Measurements from ENCODE around the gene WDR45. TPM values are rescaled to one million over a fixed set of nuclear protein-coding genes. Genes with fewer than 3 reads are reported as not detected.

WDR45 gene
- total RNA-seq, 1 experiment from 2014 or later: 31.8 TPM

GRCh38 chrX:49061916-49062315 lies 17.8 kb downstream of the WDR45 start:
- H3K9me3 ChIP-seq (ENCODE audit: low read depth, low read length, poor library complexity, severe bottlenecking): no peaks in the 10 kb centered on the region
- no TSS peak for BruUV-seq (replicated peaks)
- DNase-seq (ENCODE audit: low spot score): no peak
- H3K27ac ChIP-seq (ENCODE audit: low read depth, low read length, poor library complexity, severe bottlenecking): no peak overlapping the region
- ChIA-PET CTCF (no interaction called here), POLR2A (ENCODE audit: low non-redundant PET) (no interaction called here)
- no peaks in the 10 kb centered on the region for H3K36me3 ChIP-seq (ENCODE audit: insufficient read depth, low read length, poor library complexity, severe bottlenecking)
- TF ChIP-seq EZH2 (IDR thresholded peaks at IDR 0.05; ENCODE audit: borderline replicate concordance, low read depth, low read length, poor library complexity, severe bottlenecking): no peak
- no peak for TF ChIP-seq CTCF (conservative IDR thresholded peaks at IDR 0.05; ENCODE audit: low read depth, low read length)
- H3K4me3 ChIP-seq (ENCODE audit: low read depth, low read length, poor library complexity, severe bottlenecking): no peak overlapping the region
- H3K4me1 ChIP-seq (ENCODE audit: insufficient read depth, low read length, poor library complexity, severe bottlenecking): no peaks in the 10 kb centered on the region
- H3K27me3 ChIP-seq (replicated peaks; ENCODE audit: insufficient read depth, low read depth, low read length, poor library complexity): no peaks in the 10 kb centered on the region
- intact Hi-C loops (cut with micrococcal nuclease; ENCODE audit: unreplicated experiment): no loop called here

- Histone ChIP-seq H3K4me1 (ENCODE audit: insufficient read depth, low read length, poor library complexity, severe bottlenecking) (no peaks in the 10 kb centered on the region), H3K27ac (ENCODE audit: low read depth, low read length, poor library complexity, severe bottlenecking) (no peak overlapping the region), H3K36me3 (ENCODE audit: insufficient read depth, low read length, poor library complexity, severe bottlenecking) (no peaks in the 10 kb centered on the region), H3K9me3 (ENCODE audit: low read depth, low read length, poor library complexity, severe bottlenecking) (no peaks in the 10 kb centered on the region), H3K4me3 (ENCODE audit: low read depth, low read length, poor library complexity, severe bottlenecking) (no peak overlapping the region), H3K27me3 (replicated peaks; ENCODE audit: insufficient read depth, low read depth, low read length, poor library complexity) (no peaks in the 10 kb centered on the region)
- no TSS peak for BruUV-seq (replicated peaks)
- DNase-seq (ENCODE audit: low spot score): no peak
- ChIA-PET CTCF (no interaction called here), POLR2A (ENCODE audit: low non-redundant PET) (no interaction called here)
- TF ChIP-seq CTCF (conservative IDR thresholded peaks at IDR 0.05; ENCODE audit: low read depth, low read length) (no peak), EZH2 (IDR thresholded peaks at IDR 0.05; ENCODE audit: borderline replicate concordance, low read depth, low read length, poor library complexity, severe bottlenecking) (no peak)
- intact Hi-C loops (cut with micrococcal nuclease; ENCODE audit: unreplicated experiment): no loop called here
These were observed 18.2 kb downstream of the WDR45 start for GRCh38 chrX:49061490-49061889.

- ChIA-PET POLR2A (ENCODE audit: low non-redundant PET) (no interaction called here), CTCF (no interaction called here)
- Histone ChIP-seq H3K4me1 (ENCODE audit: insufficient read depth, low read length, poor library complexity, severe bottlenecking) (no peaks in the 10 kb centered on the region), H3K36me3 (ENCODE audit: insufficient read depth, low read length, poor library complexity, severe bottlenecking) (no peaks in the 10 kb centered on the region), H3K27ac (ENCODE audit: low read depth, low read length, poor library complexity, severe bottlenecking) (no peak overlapping the region), H3K9me3 (ENCODE audit: low read depth, low read length, poor library complexity, severe bottlenecking) (no peaks in the 10 kb centered on the region), H3K27me3 (replicated peaks; ENCODE audit: insufficient read depth, low read depth, low read length, poor library complexity) (no peaks in the 10 kb centered on the region), H3K4me3 (ENCODE audit: low read depth, low read length, poor library complexity, severe bottlenecking) (no peak overlapping the region)
- intact Hi-C loops (cut with micrococcal nuclease; ENCODE audit: unreplicated experiment): no loop called here
- no TSS peak for BruUV-seq (replicated peaks)
- no peak for DNase-seq (ENCODE audit: low spot score)
- no peak for TF ChIP-seq EZH2 (IDR thresholded peaks at IDR 0.05; ENCODE audit: borderline replicate concordance, low read depth, low read length, poor library complexity, severe bottlenecking)
- no peak for TF ChIP-seq CTCF (conservative IDR thresholded peaks at IDR 0.05; ENCODE audit: low read depth, low read length)
These were observed 18.8 kb downstream of the WDR45 start for GRCh38 chrX:49060914-49061313.
